SIG-M5 (cell line): ENCODE results near the gene FOXR1.

Experiments
- DNase-seq: peaks from one replicate; lab custom pipeline; 2025; lab: John Stamatoyannopoulos, UW

The FOXR1 gene

DNA sequence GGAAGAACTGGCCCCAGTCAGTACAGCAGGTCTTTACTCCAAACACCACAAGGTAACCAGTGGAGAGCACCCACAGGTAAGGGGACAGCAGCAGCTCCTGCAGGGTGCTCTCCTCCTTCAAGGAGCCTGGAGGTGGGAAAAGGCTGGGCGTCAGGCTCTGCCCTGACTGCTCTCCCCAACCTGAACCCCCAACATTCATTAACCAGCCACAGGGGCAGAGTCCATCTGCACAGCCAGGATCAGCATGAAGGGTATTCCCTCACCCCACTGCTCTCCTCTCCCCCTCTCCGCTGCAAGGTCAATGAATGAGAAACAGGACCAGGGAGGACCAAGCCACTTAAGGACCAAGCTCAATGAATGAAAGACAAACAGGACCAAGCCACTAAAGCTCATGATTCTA, 55.4 kb downstream of the FOXR1 start:
- DNase-seq: no peak

- DNase-seq: no peak
Observed at GRCh38 chr11:119027561-119028345, 56.2 kb downstream of the FOXR1 start.

DNA sequence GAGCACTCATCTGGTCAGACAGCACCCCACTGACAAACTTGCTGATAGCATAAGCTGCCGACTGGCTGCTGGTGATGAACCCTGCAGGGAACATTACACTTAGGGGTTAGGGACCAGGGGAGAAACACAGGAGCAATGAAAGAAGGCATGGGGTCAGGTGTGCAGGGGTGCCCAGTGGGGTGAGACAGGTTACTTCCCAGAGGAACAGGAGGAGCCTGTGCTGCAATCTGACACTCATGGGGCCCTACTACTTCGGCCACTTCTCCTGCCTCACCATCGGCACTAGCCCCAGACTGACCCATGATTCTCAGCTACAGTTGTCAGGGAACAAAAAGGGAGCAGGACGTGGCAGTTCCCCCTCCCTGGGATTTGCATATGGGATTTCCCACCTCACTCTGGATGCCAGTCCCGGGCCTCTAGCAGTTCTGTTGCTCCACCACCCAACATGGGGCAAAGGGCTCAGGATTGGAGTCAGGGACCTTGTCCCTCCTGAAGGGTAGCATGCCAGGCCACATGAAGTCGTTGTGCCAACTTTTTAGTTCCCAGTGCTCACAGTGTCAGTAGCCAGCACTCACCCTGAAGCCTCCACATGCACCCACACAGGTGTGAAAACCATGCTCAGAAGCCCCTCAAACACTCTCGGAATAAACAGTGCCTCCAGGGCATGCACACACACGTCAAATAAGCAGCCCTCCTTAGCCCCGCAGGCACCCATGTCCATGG, 56.9 kb downstream of the FOXR1 start:
- no peak for DNase-seq

GRCh38 chr11:119029069-119029339, 57.4 kb downstream of the FOXR1 start:
- DNase-seq: no peak

GRCh38 chr11:119029340-119030028, 57.9 kb downstream of the FOXR1 start:
- DNase-seq: no peak

GRCh38 chr11:119030029-119030328, 58.4 kb downstream of the FOXR1 start:
- DNase-seq: no peak

GRCh38 chr11:119030329-119031047, 58.9 kb downstream of the FOXR1 start, which contains the start of gene SLC37A4:
SLC37A4 (minus strand) TSS chr11:119030877.
- peak; percentile 71 for DNase-seq
